Raji (cell line): ENCODE measurements around the gene NXNL2.

Source experiments
- POLR2A ChIP-seq: IDR thresholded peaks from 2 replicates; pipeline ENCODE4 v1.6.1; 2011; ENCODE audit warnings: low read depth, low read length, control low read depth; ENCODE audit not compliant: insufficient read depth

NXNL2 gene

GRCh38 chr9:88534456-88535225 lies at the start of gene NXNL2:
Gene NXNL2 (plus strand): TSS chr9:88535178. CDS start chr9:88535435, 257 bp downstream.
- TF ChIP-seq POLR2A = no peak

GRCh38 chr9:88488166-88488565 lies 46.8 kb upstream of the NXNL2 start:
- TF ChIP-seq POLR2A = no peak

GRCh38 chr9:88494983-88495721 lies 39.8 kb upstream of the NXNL2 start:
- TF ChIP-seq POLR2A = no peak

GRCh38 chr9:88497224-88497623 lies 37.8 kb upstream of the NXNL2 start:
- no peak for TF ChIP-seq POLR2A

- no peak for TF ChIP-seq POLR2A
Observed at GRCh38 chr9:88498880-88499279, 36.1 kb upstream of the NXNL2 start.

- TF ChIP-seq POLR2A = no peak
Observed at GRCh38 chr9:88501086-88501485, 33.9 kb upstream of the NXNL2 start.

- TF ChIP-seq POLR2A = no peak
Observed at GRCh38 chr9:88502552-88503034, 32.4 kb upstream of the NXNL2 start.

GRCh38 chr9:88503081-88503844 lies 31.7 kb upstream of the NXNL2 start:
- TF ChIP-seq POLR2A = no peak

GRCh38 chr9:88503845-88504764 lies 30.9 kb upstream of the NXNL2 start:
- no peak for TF ChIP-seq POLR2A

GRCh38 chr9:88508326-88508725 lies 26.7 kb upstream of the NXNL2 start:
- TF ChIP-seq POLR2A = no peak

GRCh38 chr9:88511906-88512305 lies 23.1 kb upstream of the NXNL2 start:
- no peak for TF ChIP-seq POLR2A

GRCh38 chr9:88514247-88514646 lies 20.7 kb upstream of the NXNL2 start:
- no peak for TF ChIP-seq POLR2A

- TF ChIP-seq POLR2A = no peak
Observed at GRCh38 chr9:88521308-88521707, 13.7 kb upstream of the NXNL2 start.

GRCh38 chr9:88522360-88522759 lies 12.6 kb upstream of the NXNL2 start:
- TF ChIP-seq POLR2A = no peak
